ENCODE results near the gene SLC35A3. TPM values are rescaled to one million over a fixed set of nuclear protein-coding genes. Genes with fewer than 3 reads are reported as not detected.
"Not testable (repeated sequence)": the region's sequence is repeated elsewhere in the genome, so short reads cannot be mapped to it uniquely, and the experiment has no call there.

The SLC35A3 gene
- total RNA-seq, 2 donors from 2014 or later: 6.6 to 8.7 TPM

DNA sequence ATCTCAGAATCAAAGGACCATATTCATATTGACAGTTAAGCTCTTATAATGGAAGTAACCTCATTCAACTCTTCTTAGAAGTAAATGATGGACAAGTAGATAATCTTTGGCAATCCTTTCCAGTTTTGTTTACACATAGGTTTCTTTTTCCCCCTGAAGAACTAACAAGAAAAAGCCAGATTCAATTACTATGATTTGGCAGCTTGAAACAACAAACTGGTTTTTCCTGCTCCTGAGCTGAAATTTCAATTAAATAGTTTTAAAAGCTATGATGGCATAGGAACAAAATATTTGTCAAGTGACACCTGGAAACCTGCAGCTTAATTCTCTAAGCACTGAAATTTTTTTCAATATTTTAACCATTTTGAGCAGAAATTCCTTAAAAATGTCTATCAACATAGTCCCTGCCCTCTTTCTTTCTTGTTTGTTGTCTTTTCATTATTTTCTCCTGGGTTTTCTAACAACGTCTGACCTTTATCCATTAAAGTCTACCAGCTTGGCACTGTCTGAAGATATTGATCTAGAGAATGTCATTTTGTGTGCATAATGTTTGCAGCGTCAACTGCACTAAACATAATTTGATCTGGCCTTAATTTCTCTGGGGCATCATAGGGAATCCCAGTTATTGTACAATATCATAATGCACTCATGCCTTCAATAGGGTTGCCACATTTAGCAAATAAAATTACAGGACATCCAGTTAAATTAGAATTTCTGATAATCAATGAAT is 4.0 kb upstream of the SLC35A3 start:
- Histone ChIP-seq H3K4me1 (peaks cover 0 to 12% of the 10 kb centered on the region in 2 donors), H3K36me3 (no peaks in the 10 kb centered on the region), H3K27me3 (no peaks in the 10 kb centered on the region), H3K9me3 (no peaks in the 10 kb centered on the region), H3K27ac (no peak overlapping the region), H3K4me3 (no peak overlapping the region)
- DNase-seq (ENCODE audit: low spot score): no peak
- TF ChIP-seq, protein P1, sequence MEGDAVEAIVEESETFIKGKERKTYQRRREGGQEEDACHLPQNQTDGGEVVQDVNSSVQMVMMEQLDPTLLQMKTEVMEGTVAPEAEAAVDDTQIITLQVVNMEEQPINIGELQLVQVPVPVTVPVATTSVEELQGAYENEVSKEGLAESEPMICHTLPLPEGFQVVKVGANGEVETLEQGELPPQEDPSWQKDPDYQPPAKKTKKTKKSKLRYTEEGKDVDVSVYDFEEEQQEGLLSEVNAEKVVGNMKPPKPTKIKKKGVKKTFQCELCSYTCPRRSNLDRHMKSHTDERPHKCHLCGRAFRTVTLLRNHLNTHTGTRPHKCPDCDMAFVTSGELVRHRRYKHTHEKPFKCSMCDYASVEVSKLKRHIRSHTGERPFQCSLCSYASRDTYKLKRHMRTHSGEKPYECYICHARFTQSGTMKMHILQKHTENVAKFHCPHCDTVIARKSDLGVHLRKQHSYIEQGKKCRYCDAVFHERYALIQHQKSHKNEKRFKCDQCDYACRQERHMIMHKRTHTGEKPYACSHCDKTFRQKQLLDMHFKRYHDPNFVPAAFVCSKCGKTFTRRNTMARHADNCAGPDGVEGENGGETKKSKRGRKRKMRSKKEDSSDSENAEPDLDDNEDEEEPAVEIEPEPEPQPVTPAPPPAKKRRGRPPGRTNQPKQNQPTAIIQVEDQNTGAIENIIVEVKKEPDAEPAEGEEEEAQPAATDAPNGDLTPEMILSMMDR (IDR thresholded peaks at IDR 0.05): no peak

DNA sequence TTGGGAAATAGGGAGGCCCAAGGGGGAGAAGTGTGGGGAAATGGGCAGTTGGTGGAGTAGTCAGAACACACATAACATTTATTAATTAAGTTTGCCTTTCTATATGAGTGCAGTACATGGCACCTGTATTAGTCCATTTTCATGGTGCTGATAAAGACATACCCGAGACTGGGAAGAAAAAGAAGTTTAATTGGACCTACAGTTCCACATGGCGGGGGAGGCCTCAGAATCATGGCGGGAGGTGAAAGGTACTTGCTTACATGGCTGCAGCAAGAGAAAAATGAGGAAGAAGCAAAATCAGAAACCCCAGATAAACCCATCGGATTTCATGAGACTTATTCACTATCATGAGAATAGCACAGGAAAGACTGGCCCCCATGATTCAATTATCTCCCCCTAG is 1.6 kb upstream of the SLC35A3 start:
- TF ChIP-seq, protein P1 (IDR thresholded peaks at IDR 0.05): no peak
- DNase-seq (ENCODE audit: low spot score): no peak
- Histone ChIP-seq H3K4me1 (peaks cover 0 to 17% of the 10 kb centered on the region in 2 donors), H3K27ac (no peak overlapping the region), H3K27me3 (no peaks in the 10 kb centered on the region), H3K36me3 (no peaks in the 10 kb centered on the region), H3K4me3 (no peak overlapping the region), H3K9me3 (no peaks in the 10 kb centered on the region)

DNA sequence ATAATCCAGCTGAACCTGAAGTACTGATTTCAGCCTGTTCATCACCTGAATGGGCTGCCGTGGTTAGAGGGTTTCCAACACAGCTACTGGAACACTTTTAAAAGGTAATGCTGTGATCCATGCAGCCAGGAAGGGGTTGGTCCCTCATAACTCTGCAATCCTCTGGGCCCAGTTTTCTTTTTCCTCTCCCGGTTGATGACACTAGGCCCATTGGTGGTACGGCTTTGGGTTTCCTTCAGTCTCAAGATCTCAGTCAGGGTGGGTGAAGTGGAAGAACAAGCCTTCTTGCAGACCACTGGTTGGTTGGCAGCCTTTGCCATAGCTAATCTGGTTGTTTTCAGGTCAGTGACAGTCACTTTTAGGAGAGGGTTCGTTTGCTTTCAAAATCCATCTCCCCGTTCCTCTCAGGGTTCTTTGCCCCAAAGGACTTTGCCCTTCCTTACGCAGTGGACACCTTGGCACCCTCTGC is 502 bp upstream of the SLC35A3 start:
- Histone ChIP-seq H3K4me1 (peaks cover 0 to 17% of the 10 kb centered on the region in 2 donors), H3K4me3 (peak overlapping the region; percentile 90 to 92), H3K27me3 (no peaks in the 10 kb centered on the region), H3K36me3 (no peaks in the 10 kb centered on the region), H3K9me3 (no peaks in the 10 kb centered on the region), H3K27ac (peak overlapping the region; percentile 68 to 76)
- TF ChIP-seq, protein P1 (IDR thresholded peaks at IDR 0.05): no peak
- no peak for DNase-seq (ENCODE audit: low spot score)

DNA sequence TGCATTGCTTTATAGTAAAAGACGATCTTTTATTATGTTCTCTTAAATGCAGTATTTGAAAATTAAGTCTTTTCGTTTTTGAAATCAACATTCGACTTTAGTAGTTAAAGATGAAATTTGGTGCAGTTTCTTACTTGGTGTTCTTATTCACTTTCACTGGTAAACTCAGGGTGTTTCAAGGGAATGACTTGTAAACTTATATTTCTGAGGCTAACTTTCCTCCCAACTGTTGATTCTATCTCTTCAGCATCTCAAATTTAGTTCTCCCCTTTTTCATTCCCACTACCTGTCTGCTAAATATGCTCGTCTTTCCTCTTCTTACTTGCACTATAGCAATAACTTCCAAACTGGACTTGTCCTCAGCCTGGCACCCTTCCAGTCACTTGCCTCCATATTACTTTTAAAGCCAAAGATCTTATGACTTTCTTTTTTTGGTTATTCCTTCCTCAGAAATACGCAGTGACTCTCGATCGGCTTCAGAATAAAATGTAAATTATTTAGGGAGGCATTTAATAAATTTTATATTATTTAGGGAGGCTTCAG is 988 bp downstream of the SLC35A3 start:
- peak overlapping the region; percentile 90 to 92 for H3K4me3 ChIP-seq
- no peaks in the 10 kb centered on the region for H3K9me3 ChIP-seq
- no peak for DNase-seq (ENCODE audit: low spot score)
- H3K36me3 ChIP-seq: no peaks in the 10 kb centered on the region
- no peaks in the 10 kb centered on the region for H3K27me3 ChIP-seq
- TF ChIP-seq, protein P1 (IDR thresholded peaks at IDR 0.05): no peak
- H3K4me1 ChIP-seq: peaks cover 0 to 17% of the 10 kb centered on the region in 2 donors
- peak overlapping the region; percentile 68 to 76 for H3K27ac ChIP-seq

DNA sequence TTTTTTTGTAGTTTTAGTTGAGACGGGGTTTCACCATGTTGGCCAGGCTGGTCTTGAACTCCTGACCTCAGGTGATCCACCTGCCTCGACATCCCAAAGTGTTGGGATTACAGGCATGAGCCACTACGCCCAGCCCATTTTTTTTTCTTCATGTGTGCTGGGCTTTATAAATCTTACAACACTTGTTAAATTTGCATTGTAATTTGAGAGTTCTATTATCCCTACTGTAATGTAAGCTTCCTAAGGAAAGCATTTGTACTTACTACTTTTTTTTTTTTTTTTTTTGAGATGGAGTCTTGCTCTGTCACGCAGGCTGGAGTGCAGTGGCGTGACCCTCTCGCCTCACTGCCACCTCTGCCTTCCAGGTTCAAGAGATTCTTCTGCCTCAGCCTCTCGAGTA is 2.3 kb downstream of the SLC35A3 start:
- H3K9me3 ChIP-seq; H3K27ac ChIP-seq; H3K4me3 ChIP-seq; DNase-seq (ENCODE audit: low spot score); H3K36me3 ChIP-seq; H3K27me3 ChIP-seq: not testable (repeated sequence)
- peaks cover 0 to 17% of the 10 kb centered on the region in 2 donors for H3K4me1 ChIP-seq

DNA sequence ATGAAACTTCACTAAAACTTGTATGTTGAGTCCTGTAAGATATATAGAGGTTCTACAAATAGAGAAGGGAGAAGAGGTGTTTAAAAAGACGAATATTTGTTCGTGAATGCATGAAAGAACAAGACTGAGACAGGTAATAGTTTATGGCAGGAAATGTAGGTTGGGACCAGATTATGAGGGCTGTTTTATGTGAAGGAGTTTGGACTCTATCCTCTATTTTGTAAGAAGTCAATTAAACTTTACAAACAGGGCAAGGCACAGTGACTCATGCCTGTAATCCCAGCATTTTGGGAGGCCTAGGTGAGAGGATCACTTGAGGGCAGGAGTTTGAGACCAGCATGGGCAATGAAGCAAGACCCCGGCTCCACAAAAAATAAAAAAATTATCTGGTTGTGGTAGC is 5.7 kb downstream of the SLC35A3 start:
- no peaks in the 10 kb centered on the region for H3K9me3 ChIP-seq
- DNase-seq (ENCODE audit: low spot score): no peak
- TF ChIP-seq, protein P1 (IDR thresholded peaks at IDR 0.05): no peak
- H3K4me3 ChIP-seq: no peak overlapping the region
- H3K4me1 ChIP-seq: peaks cover 0 to 8% of the 10 kb centered on the region in 2 donors
- H3K36me3 ChIP-seq: peaks cover 3% of the 10 kb centered on the region
- H3K27me3 ChIP-seq: no peaks in the 10 kb centered on the region
- H3K27ac ChIP-seq: no peak overlapping the region

DNA sequence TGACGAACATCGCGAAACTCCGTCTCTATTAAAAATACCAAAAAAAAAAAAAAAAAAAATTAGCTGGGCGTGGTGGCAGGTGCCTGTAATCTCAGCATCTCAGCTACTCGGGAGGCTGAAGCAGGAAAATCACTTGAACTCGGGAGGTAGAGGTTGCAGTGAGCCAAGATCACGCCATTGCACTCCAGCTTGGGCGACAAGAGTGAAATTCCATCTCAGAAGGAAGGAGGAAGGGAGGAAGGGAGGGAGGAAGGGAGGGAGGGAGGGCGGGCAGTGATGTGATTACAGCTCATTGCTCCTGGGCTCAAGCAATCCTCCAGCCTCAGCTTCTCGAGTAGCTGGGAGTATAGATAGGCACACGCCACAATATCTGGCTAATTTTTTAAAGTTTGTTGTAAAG is 7.5 kb downstream of the SLC35A3 start:
- not testable (repeated sequence) for H3K9me3 ChIP-seq; H3K4me3 ChIP-seq; DNase-seq (ENCODE audit: low spot score); H3K36me3 ChIP-seq; H3K27me3 ChIP-seq; H3K27ac ChIP-seq; H3K4me1 ChIP-seq

Data from right atrium auricular region (tissue), 2 donors.